ENCODE measurements around the gene GAPT. TPM values are rescaled to one million over a fixed set of nuclear protein-coding genes. Genes with fewer than 3 reads are reported as not detected.
A peak's percentile ranks its signal among the peaks of the same experiment; 100 is the strongest.

The GAPT gene
- polyA plus RNA-seq, 1 donor (not counting 4 experiments of a cell fraction or from before 2014, with no cell fraction given): not detected

DNA sequence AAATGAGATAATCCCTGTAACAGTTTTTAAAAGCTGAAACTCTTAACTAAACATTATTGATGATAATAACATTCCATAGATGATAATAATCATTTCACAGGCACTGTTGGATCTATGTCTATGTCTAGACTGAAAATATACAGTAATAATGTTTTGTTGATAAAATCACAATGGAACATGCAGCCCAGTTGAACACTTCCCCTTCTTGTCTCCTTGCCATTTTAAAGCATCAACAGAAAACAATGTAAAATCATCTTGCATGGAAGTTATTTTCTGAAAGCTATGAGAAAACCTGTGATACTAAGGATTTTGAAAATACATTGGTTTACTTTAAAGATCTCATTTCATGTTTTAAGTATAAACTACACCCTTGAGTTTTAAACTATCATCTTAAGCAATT lies 1.9 kb downstream of the GAPT start:
- dilution Hi-C loops (cut with MboI; ENCODE audit: extremely low pct_ligation_motif_present, low sequenced_read_pairs): no loop called here

DNA sequence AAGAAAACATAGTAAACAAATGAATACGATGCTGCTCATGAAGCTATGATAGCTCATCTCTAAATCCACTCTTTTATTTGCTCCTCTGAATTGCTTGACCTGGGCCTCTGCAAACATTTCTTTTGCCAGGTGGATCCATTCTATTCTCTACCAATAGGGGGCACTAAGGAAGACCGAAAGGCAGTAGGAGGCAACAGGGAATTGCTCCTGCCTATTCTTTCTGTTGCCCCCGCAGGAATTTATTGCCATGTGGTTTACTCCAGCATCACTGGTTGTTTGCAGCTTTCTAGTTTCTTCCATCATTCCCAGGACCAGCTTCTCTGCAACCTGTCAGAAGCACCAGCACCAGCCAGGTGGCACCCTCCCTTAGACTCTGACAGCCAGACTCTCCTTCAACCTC lies 5.3 kb downstream of the GAPT start:
- Histone ChIP-seq H3K79me2 (ENCODE audit: control insufficient read depth, insufficient read depth, low read length) (no peaks in the 10 kb centered on the region), H3K9ac (ENCODE audit: control insufficient read depth, extremely low read depth, insufficient read depth, low read length) (no peak overlapping the region), H3K27me3 (ENCODE audit: control insufficient read depth, extremely low read depth, insufficient read depth, low read length) (peaks cover 3% of the 10 kb centered on the region), H4K20me1 (ENCODE audit: control insufficient read depth, extremely low read depth, insufficient read depth, low read length) (no peaks in the 10 kb centered on the region), H2AFZ (ENCODE audit: control insufficient read depth, low read length) (no peak overlapping the region), H3K9me3 (ENCODE audit: control insufficient read depth, low read depth, low read length) (no peaks in the 10 kb centered on the region), H3K4me3 (ENCODE audit: control insufficient read depth in 2 of 3, extremely low read depth in 1 of 3, insufficient read depth in 2 of 3, low read depth in 1 of 3, low read length in 3 of 3) (no peak overlapping the region), H3K9me1 (ENCODE audit: control insufficient read depth, extremely low read depth, insufficient read depth, low read length) (no peaks in the 10 kb centered on the region), H3K4me2 (ENCODE audit: control insufficient read depth, extremely low read depth, insufficient read depth, low read depth, low read length) (no peak overlapping the region), H3K27ac (ENCODE audit: control insufficient read depth, insufficient read depth, low read length) (no peak overlapping the region), H3K4me1 (ENCODE audit: control insufficient read depth, extremely low read depth, insufficient read depth, low read length) (no peaks in the 10 kb centered on the region), H3K36me3 (ENCODE audit: control insufficient read depth in 2 of 2, extremely low read depth in 1 of 2, insufficient read depth in 2 of 2, low read length in 2 of 2) (no peaks in the 10 kb centered on the region)
- DNase-seq (ENCODE audit: low read depth, low spot score): no peak
- no peak for FAIRE-seq
- dilution Hi-C loops (cut with MboI; ENCODE audit: extremely low pct_ligation_motif_present, low sequenced_read_pairs): no loop called here
- no peak for TF ChIP-seq EZH2 (IDR thresholded peaks at IDR 0.05; ENCODE audit: low read length)
- TF ChIP-seq, protein P1, sequence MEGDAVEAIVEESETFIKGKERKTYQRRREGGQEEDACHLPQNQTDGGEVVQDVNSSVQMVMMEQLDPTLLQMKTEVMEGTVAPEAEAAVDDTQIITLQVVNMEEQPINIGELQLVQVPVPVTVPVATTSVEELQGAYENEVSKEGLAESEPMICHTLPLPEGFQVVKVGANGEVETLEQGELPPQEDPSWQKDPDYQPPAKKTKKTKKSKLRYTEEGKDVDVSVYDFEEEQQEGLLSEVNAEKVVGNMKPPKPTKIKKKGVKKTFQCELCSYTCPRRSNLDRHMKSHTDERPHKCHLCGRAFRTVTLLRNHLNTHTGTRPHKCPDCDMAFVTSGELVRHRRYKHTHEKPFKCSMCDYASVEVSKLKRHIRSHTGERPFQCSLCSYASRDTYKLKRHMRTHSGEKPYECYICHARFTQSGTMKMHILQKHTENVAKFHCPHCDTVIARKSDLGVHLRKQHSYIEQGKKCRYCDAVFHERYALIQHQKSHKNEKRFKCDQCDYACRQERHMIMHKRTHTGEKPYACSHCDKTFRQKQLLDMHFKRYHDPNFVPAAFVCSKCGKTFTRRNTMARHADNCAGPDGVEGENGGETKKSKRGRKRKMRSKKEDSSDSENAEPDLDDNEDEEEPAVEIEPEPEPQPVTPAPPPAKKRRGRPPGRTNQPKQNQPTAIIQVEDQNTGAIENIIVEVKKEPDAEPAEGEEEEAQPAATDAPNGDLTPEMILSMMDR (optimal IDR thresholded peaks at IDR 0.05 in 1 of 3, IDR thresholded peaks at IDR 0.05 in 1 of 3, conservative IDR thresholded peaks at IDR 0.05 in 1 of 3; ENCODE audit: extremely low read depth in 1 of 3, insufficient read depth in 2 of 3, low read length in 3 of 3): peak in 2 of 3 experiments; percentile 24 to 32

More for the DNA sequence above, 1.9 kb downstream of the GAPT start:
- no peak for TF ChIP-seq EZH2 (IDR thresholded peaks at IDR 0.05; ENCODE audit: low read length)
- TF ChIP-seq, protein P1 (optimal IDR thresholded peaks at IDR 0.05 in 1 of 3, IDR thresholded peaks at IDR 0.05 in 1 of 3, conservative IDR thresholded peaks at IDR 0.05 in 1 of 3; ENCODE audit: extremely low read depth in 1 of 3, insufficient read depth in 2 of 3, low read length in 3 of 3): no peak
- Histone ChIP-seq H2AFZ (ENCODE audit: control insufficient read depth, low read length) (no peak overlapping the region), H3K9me3 (ENCODE audit: control insufficient read depth, low read depth, low read length) (no peaks in the 10 kb centered on the region), H3K4me2 (ENCODE audit: control insufficient read depth, extremely low read depth, insufficient read depth, low read depth, low read length) (no peak overlapping the region), H3K4me3 (ENCODE audit: control insufficient read depth in 2 of 3, extremely low read depth in 1 of 3, insufficient read depth in 2 of 3, low read depth in 1 of 3, low read length in 3 of 3) (no peak overlapping the region), H3K27me3 (ENCODE audit: control insufficient read depth, extremely low read depth, insufficient read depth, low read length) (peaks cover 3% of the 10 kb centered on the region), H3K9me1 (ENCODE audit: control insufficient read depth, extremely low read depth, insufficient read depth, low read length) (no peaks in the 10 kb centered on the region), H3K36me3 (ENCODE audit: control insufficient read depth in 2 of 2, extremely low read depth in 1 of 2, insufficient read depth in 2 of 2, low read length in 2 of 2) (no peaks in the 10 kb centered on the region), H4K20me1 (ENCODE audit: control insufficient read depth, extremely low read depth, insufficient read depth, low read length) (no peaks in the 10 kb centered on the region), H3K27ac (ENCODE audit: control insufficient read depth, insufficient read depth, low read length) (no peak overlapping the region), H3K9ac (ENCODE audit: control insufficient read depth, extremely low read depth, insufficient read depth, low read length) (no peak overlapping the region), H3K4me1 (ENCODE audit: control insufficient read depth, extremely low read depth, insufficient read depth, low read length) (no peaks in the 10 kb centered on the region), H3K79me2 (ENCODE audit: control insufficient read depth, insufficient read depth, low read length) (no peaks in the 10 kb centered on the region)
- no peak for DNase-seq (ENCODE audit: low read depth, low spot score)
- FAIRE-seq: no peak

Data from keratinocyte (primary cell).